Measurements from ENCODE around the gene SMYD3.

DNA sequence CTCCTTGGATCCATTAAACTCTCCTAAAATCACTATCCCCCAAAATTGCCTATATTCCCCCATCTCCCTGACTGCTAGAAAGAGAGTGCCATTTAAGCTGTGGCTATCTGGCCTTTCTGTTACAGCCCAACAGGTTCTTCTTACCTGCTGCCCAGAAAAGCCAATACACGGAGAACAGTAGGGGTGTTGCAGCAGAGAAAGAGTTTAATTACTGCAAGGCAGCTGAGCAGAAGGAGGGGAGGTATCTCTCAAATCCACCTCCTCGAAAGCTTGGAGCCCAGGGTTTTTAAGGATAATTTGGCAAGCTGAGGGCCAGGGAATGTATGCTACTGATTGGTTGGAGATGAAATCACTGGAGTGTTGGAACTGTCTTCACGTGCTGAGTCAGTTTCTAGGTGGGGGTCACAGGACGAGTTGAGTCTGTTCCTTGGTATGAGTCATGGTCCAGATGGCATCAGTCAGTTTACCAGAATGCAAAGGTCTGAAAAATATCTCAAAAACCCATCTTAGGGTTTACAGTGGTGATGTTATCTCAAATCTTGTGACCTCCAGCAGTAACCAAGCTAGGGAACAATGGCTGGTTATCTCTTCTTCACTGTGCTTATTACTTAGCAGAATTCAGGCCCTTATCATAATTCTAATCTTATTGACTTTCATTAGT, 89.8 kb downstream of the SMYD3 start:
- TF ChIP-seq RCOR1 (IDR thresholded peaks at IDR 0.05; ENCODE audit: borderline replicate concordance in 1 of 2, low read depth in 2 of 2, low read length in 2 of 2) (no peak), ATF7 (IDR thresholded peaks at IDR 0.05) (no peak), POLR2G (IDR thresholded peaks at IDR 0.05; ENCODE audit: low read depth, low read length) (no peak), GATAD2B (IDR thresholded peaks at IDR 0.05; ENCODE audit: borderline replicate concordance) (no peak), HCFC1 (IDR thresholded peaks at IDR 0.05; ENCODE audit: low read depth, low read length) (no peak)
- TF ChIP-seq, protein P1, sequence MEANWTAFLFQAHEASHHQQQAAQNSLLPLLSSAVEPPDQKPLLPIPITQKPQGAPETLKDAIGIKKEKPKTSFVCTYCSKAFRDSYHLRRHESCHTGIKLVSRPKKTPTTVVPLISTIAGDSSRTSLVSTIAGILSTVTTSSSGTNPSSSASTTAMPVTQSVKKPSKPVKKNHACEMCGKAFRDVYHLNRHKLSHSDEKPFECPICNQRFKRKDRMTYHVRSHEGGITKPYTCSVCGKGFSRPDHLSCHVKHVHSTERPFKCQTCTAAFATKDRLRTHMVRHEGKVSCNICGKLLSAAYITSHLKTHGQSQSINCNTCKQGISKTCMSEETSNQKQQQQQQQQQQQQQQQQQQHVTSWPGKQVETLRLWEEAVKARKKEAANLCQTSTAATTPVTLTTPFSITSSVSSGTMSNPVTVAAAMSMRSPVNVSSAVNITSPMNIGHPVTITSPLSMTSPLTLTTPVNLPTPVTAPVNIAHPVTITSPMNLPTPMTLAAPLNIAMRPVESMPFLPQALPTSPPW (CRISPR knock-in tag; IDR thresholded peaks at IDR 0.05), result no peak
- TF ChIP-seq, protein P2, sequence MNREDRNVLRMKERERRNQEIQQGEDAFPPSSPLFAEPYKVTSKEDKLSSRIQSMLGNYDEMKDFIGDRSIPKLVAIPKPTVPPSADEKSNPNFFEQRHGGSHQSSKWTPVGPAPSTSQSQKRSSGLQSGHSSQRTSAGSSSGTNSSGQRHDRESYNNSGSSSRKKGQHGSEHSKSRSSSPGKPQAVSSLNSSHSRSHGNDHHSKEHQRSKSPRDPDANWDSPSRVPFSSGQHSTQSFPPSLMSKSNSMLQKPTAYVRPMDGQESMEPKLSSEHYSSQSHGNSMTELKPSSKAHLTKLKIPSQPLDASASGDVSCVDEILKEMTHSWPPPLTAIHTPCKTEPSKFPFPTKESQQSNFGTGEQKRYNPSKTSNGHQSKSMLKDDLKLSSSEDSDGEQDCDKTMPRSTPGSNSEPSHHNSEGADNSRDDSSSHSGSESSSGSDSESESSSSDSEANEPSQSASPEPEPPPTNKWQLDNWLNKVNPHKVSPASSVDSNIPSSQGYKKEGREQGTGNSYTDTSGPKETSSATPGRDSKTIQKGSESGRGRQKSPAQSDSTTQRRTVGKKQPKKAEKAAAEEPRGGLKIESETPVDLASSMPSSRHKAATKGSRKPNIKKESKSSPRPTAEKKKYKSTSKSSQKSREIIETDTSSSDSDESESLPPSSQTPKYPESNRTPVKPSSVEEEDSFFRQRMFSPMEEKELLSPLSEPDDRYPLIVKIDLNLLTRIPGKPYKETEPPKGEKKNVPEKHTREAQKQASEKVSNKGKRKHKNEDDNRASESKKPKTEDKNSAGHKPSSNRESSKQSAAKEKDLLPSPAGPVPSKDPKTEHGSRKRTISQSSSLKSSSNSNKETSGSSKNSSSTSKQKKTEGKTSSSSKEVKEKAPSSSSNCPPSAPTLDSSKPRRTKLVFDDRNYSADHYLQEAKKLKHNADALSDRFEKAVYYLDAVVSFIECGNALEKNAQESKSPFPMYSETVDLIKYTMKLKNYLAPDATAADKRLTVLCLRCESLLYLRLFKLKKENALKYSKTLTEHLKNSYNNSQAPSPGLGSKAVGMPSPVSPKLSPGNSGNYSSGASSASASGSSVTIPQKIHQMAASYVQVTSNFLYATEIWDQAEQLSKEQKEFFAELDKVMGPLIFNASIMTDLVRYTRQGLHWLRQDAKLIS (CRISPR knock-in tag; IDR thresholded peaks at IDR 0.05), result no peak

Measured in K562 (cell line).